HepG2 (cell line): Measurements from ENCODE around the gene SEC31B. TPM values are rescaled to one million over a fixed set of nuclear protein-coding genes. Genes with fewer than 3 reads are reported as not detected.

Experiments
- GABPA ChIP-seq, 2 experiments: IDR thresholded peaks; 2 replicates each; pipeline ENCODE4 v1.6.1; 2011 to 2016; ENCODE audit warnings: low read depth in 2 of 2, low read length in 1 of 2, missing biosample characterization in 1 of 2, missing genetic modification characterization in 1 of 2
- KAT8 ChIP-seq: IDR thresholded peaks from 2 replicates; pipeline ENCODE4 v1.6.1; 2016; ENCODE audit warnings: missing genetic modification reagents, missing compliant biosample characterization
- SAFB2 ChIP-seq: sonication (generic); formaldehyde crosslinking; IDR thresholded peaks from 2 replicates; pipeline ENCODE4 v1.5.1; 2020; ENCODE audit warnings: missing genetic modification reagents, low read depth, mild to moderate bottlenecking, borderline replicate concordance
- SMYD3 ChIP-seq: sonication (generic); formaldehyde crosslinking; IDR thresholded peaks from 2 replicates; pipeline ENCODE4 v1.8.1; 2023; ENCODE audit warnings: mild to moderate bottlenecking, missing genetic modification reagents
- ZNF263 ChIP-seq: sonication (generic); formaldehyde crosslinking; IDR thresholded peaks from 2 replicates; pipeline ENCODE4 v1.4.0; 2020; ENCODE audit warnings: missing genetic modification reagents
- ZNF367 ChIP-seq: sonication (generic); formaldehyde crosslinking; IDR thresholded peaks from 2 replicates; pipeline ENCODE4 v1.4.0; 2020; ENCODE audit warnings: missing genetic modification reagents, borderline replicate concordance
- ZNF543 ChIP-seq: sonication (generic); formaldehyde crosslinking; IDR thresholded peaks from 2 replicates; pipeline ENCODE4 v1.4.0; 2020; ENCODE audit warnings: mild to moderate bottlenecking, missing genetic modification reagents
- polyA plus RNA-seq, 8 experiments: library from polyadenylated mRNA; depleted of rRNA in 3 of 8; stranded (reverse) in 7 of 8; unstranded in 1 of 8; fragments of >200 nt; fragmentation: Illumina TruSeq in 4 of 8; extraction: Trizol in 4 of 8; gene quantifications; 2 replicates each; pipeline versions ENCODE4 v1.2.1 to v1.2.3, GENCODE V29; 2011 to 2016; ENCODE audit warnings: low read depth in 4 of 8, missing spikeins in 1 of 8, mixed read lengths in 1 of 8; ENCODE audit not compliant: insufficient read depth in 1 of 8
- total RNA-seq, 5 experiments: library from RNA; depleted of rRNA; stranded (reverse); fragments of >200 nt; fragmentation: Illumina TruSeq; extraction: Trizol; gene quantifications; 2 replicates each; pipeline ENCODE4 v1.2.3, GENCODE V29; 2016; ENCODE audit warnings: low read depth in 1 of 5
- TF ChIP-seq, protein P1 (sequence below): sonication (generic); formaldehyde crosslinking; IDR thresholded peaks from 2 replicates; pipeline ENCODE4 v1.5.0; 2020; ENCODE audit warnings: missing genetic modification reagents, mild to moderate bottlenecking, borderline replicate concordance
- TF ChIP-seq, protein P2 (sequence below), 2 experiments: sonication (generic) in 1 of 2; formaldehyde crosslinking in 1 of 2; IDR thresholded peaks; 2 replicates each; pipeline versions ENCODE4 v1.5.1 to v1.6.1; 2011 to 2020; ENCODE audit warnings: borderline replicate concordance in 1 of 2, low read depth in 1 of 2, low read length in 1 of 2, mild to moderate bottlenecking in 1 of 2, missing genetic modification reagents in 1 of 2, moderate library complexity in 1 of 2
- TF ChIP-seq, protein P3 (sequence below): sonication (generic); formaldehyde crosslinking; IDR thresholded peaks from 2 replicates; pipeline ENCODE4 v1.5.1; 2020; ENCODE audit warnings: mild to moderate bottlenecking, moderate library complexity, missing genetic modification reagents
- TF ChIP-seq, protein P4 (sequence below): sonication (generic); formaldehyde crosslinking; IDR thresholded peaks from 2 replicates; pipeline ENCODE4 v1.5.0; 2020; ENCODE audit warnings: mild to moderate bottlenecking, missing genetic modification reagents, moderate library complexity

SEC31B gene
- total and polyA plus RNA-seq, 2 of the 13 experiments (the other 11 are each of a cell fraction or from before 2014, with no cell fraction given) = 2.0 to 8.3 TPM

DNA sequence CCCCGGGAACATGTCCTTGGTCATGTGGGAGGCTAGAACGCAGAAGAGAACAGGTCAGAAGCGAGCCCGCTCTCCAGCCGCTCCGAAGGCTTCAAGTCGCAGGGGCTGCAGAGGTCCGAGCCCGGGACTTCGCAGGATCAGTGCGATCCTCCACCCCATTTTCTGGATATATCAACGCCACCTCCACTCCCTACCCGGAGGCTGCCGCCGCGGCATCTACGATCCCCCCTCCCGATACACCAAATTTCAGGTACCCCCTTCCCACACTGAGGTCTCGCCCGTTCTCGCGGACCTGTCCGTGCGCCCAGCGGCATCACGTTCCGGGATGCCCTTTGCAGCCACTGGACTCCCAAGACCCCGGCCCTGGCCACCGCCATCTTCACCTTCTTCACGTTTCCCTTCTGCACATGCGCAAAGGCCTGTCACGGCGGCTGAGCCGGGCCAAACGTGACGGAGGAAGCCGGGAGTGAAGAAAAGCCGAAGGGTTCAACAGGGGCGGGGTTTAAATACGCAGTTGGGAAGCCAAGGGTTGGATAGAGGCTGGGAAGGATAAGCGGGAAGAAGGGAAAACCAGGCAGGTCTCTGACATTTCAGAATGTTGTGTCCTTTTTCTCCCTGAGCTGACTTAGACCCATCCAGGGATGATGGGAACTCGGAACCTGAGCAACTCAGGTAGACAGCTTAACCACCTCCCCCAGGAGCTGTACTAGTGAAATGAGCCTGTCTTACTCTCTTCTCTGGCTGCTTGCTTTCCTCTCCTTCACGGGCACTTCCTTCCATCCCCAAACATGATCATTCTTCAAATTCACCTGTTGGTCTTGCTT lies 10.0 kb upstream of the SEC31B start, which contains the start of gene NDUFB8 (continued):
- peak; percentile 41; the same call in 1 of the 2 replicates for TF ChIP-seq ZNF543 (CRISPR knock-in tag)
- TF ChIP-seq, protein P1, sequence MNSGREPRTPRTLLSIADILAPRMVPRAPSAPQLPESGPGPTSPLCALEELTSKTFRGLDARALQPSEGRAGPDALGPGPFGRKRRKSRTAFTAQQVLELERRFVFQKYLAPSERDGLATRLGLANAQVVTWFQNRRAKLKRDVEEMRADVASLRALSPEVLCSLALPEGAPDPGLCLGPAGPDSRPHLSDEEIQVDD (CRISPR knock-in tag) = 0 out of 2 replicates have a peak, but pooled peaks have one; percentile 49
- TF ChIP-seq SMYD3 (CRISPR knock-in tag) = 0 out of 2 replicates have a peak, but pooled peaks have one; percentile 31
- TF ChIP-seq ZNF263 (CRISPR knock-in tag) = no peak
- TF ChIP-seq, protein P2, sequence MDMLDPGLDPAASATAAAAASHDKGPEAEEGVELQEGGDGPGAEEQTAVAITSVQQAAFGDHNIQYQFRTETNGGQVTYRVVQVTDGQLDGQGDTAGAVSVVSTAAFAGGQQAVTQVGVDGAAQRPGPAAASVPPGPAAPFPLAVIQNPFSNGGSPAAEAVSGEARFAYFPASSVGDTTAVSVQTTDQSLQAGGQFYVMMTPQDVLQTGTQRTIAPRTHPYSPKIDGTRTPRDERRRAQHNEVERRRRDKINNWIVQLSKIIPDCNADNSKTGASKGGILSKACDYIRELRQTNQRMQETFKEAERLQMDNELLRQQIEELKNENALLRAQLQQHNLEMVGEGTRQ (IDR thresholded peaks at IDR 0.05; ENCODE audit: low read depth, low read length) = no peak
- TF ChIP-seq, protein P2 (CRISPR knock-in tag; IDR thresholded peaks at IDR 0.05; ENCODE audit: borderline replicate concordance) = no peak; the same call in 1 of the 2 replicates
- no peak for TF ChIP-seq GABPA (IDR thresholded peaks at IDR 0.05; ENCODE audit: low read depth, low read length)
- TF ChIP-seq GABPA (CRISPR knock-in tag; IDR thresholded peaks at IDR 0.05; ENCODE audit: low read depth) = peak; percentile 63
- TF ChIP-seq SAFB2 (CRISPR knock-in tag) = no peak
- TF ChIP-seq KAT8 (CRISPR knock-in tag) = peak; percentile 77
- TF ChIP-seq, protein P3, sequence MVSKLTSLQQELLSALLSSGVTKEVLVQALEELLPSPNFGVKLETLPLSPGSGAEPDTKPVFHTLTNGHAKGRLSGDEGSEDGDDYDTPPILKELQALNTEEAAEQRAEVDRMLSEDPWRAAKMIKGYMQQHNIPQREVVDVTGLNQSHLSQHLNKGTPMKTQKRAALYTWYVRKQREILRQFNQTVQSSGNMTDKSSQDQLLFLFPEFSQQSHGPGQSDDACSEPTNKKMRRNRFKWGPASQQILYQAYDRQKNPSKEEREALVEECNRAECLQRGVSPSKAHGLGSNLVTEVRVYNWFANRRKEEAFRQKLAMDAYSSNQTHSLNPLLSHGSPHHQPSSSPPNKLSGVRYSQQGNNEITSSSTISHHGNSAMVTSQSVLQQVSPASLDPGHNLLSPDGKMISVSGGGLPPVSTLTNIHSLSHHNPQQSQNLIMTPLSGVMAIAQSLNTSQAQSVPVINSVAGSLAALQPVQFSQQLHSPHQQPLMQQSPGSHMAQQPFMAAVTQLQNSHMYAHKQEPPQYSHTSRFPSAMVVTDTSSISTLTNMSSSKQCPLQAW = peak; percentile 73; the same call in 1 of the 2 replicates
- TF ChIP-seq, protein P4, sequence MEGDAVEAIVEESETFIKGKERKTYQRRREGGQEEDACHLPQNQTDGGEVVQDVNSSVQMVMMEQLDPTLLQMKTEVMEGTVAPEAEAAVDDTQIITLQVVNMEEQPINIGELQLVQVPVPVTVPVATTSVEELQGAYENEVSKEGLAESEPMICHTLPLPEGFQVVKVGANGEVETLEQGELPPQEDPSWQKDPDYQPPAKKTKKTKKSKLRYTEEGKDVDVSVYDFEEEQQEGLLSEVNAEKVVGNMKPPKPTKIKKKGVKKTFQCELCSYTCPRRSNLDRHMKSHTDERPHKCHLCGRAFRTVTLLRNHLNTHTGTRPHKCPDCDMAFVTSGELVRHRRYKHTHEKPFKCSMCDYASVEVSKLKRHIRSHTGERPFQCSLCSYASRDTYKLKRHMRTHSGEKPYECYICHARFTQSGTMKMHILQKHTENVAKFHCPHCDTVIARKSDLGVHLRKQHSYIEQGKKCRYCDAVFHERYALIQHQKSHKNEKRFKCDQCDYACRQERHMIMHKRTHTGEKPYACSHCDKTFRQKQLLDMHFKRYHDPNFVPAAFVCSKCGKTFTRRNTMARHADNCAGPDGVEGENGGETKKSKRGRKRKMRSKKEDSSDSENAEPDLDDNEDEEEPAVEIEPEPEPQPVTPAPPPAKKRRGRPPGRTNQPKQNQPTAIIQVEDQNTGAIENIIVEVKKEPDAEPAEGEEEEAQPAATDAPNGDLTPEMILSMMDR (CRISPR knock-in tag) = 0 out of 2 replicates have a peak, but pooled peaks have one; percentile 10
- TF ChIP-seq ZNF367 = no peak
